ENCODE data around the gene PLEKHA5. TPM values are rescaled to one million over a fixed set of nuclear protein-coding genes. Genes with fewer than 3 reads are reported as not detected.

Gene PLEKHA5
- total and polyA plus RNA-seq, 2 of the 4 experiments (the other 2 are of a cell fraction) = 5.3 to 12.2 TPM

DNA sequence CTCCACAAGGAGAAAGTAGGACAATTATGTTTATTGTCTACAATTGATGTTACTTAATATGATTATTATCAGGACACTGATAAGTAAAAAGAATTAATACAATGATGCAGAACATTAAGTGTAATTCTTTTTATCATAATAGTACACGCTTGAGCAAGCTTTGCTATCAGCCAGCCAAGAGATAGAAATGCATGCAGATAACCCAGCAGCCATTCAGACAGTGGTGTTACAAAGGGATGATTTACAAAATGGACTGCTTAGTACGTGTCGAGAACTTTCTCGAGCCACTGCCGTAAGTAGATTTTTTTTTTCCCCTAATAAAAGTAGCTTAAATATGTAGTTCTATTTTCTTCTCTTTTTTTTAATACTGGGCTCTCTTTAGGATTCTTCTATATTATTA is 192.8 kb downstream of the PLEKHA5 start:
- Histone ChIP-seq H3K23ac (ENCODE audit: low read depth, low read length) (no peak overlapping the region), H3K79me1 (ENCODE audit: low read depth in 1 of 2, low read length in 2 of 2) (no peaks in the 10 kb centered on the region; a peak in 1 of 4 replicates), H3K4ac (ENCODE audit: low read depth, low read length) (no peak overlapping the region), H2BK20ac (ENCODE audit: low read depth, low read length) (no peak overlapping the region), H3K9me1 (ENCODE audit: insufficient read depth, low read length) (no peaks in the 10 kb centered on the region), H4K20me1 (ENCODE audit: insufficient read depth, low read length) (no peaks in the 10 kb centered on the region), H3K9me3 (ENCODE audit: control insufficient read depth, insufficient read depth, low read length) (no peaks in the 10 kb centered on the region), H2AFZ (replicated peaks; ENCODE audit: low read length, poor library complexity) (no peak overlapping the region), H4K91ac (ENCODE audit: insufficient read depth, low read depth, low read length) (no peak overlapping the region), H2BK120ac (ENCODE audit: low read depth, low read length) (no peak overlapping the region), H3K27me3 (ENCODE audit: control insufficient read depth, insufficient read depth, low read length) (no peaks in the 10 kb centered on the region), H3K27ac (ENCODE audit: insufficient read depth, low read length) (no peak overlapping the region), H2BK15ac (ENCODE audit: low read depth, low read length) (no peak overlapping the region), H3K14ac (replicated peaks; ENCODE audit: low read depth, low read length) (no peak overlapping the region), H2AK9ac (replicated peaks; ENCODE audit: low read depth, low read length, poor library complexity) (no peak overlapping the region), H2AK5ac (ENCODE audit: low read depth, low read length) (no peak overlapping the region), H3K56ac (ENCODE audit: extremely low read depth, insufficient read depth, low read length) (no peak overlapping the region), H3K9ac (ENCODE audit: low read depth, low read length) (no peak overlapping the region), H3K4me1 (ENCODE audit: control insufficient read depth, insufficient read depth, low read length) (peaks cover 3% of the 10 kb centered on the region; the same call in 1 of the 2 replicates), H3K4me3 (ENCODE audit: insufficient read depth, low read depth, low read length) (no peak overlapping the region), H2BK5ac (ENCODE audit: low read depth, low read length, poor library complexity, severe bottlenecking) (no peak overlapping the region), H3K18ac (ENCODE audit: low read depth, low read length) (no peak overlapping the region), H4K5ac (ENCODE audit: low read depth, low read length) (no peak overlapping the region), H3K36me3 (ENCODE audit: control insufficient read depth, insufficient read depth, low read length) (peaks cover 16% of the 10 kb centered on the region), H3K4me2 (ENCODE audit: low read depth, low read length) (no peak overlapping the region), H4K8ac (ENCODE audit: low read depth in 2 of 2, low read length in 2 of 2) (no peak overlapping the region)
- intact Hi-C loops (cut with micrococcal nuclease) = no loop called here
- BruUV-seq (replicated peaks) = no TSS peak
- ChIA-PET CTCF (no interaction called here), POLR2A (ENCODE audit: unreplicated experiment) (interaction anchor here (0.6 kb wide), 1 partner anchor 11 kb away, joined by 3 read pairs; no protein-coding TSS in a partner anchor)
- DNase-seq (no peak), ATAC-seq (ENCODE audit: low read depth) (no peak)
- in situ Hi-C loops (cut with MboI; ENCODE audit: low sequenced_read_pairs) = no loop called here
- TF ChIP-seq RAD21 (IDR thresholded peaks at IDR 0.05; ENCODE audit: low read length) = no peak
- TF ChIP-seq FOS (IDR thresholded peaks at IDR 0.05; ENCODE audit: low read depth, low read length) = no peak
- TF ChIP-seq MAZ (IDR thresholded peaks at IDR 0.05; ENCODE audit: borderline replicate concordance, low read depth, low read length) = no peak
- no peak for TF ChIP-seq USF2 (IDR thresholded peaks at IDR 0.05; ENCODE audit: low read depth, low read length)
- TF ChIP-seq CEBPB (IDR thresholded peaks at IDR 0.05; ENCODE audit: low read depth, low read length) = no peak
- TF ChIP-seq RCOR1 (IDR thresholded peaks at IDR 0.05; ENCODE audit: insufficient replicate concordance, low read length) = no peak
- TF ChIP-seq CTCF (conservative IDR thresholded peaks at IDR 0.05; ENCODE audit: low read depth, low read length) = no peak
- TF ChIP-seq ELK1 (IDR thresholded peaks at IDR 0.05; ENCODE audit: borderline replicate concordance, low read depth, low read length) = no peak
- TF ChIP-seq MXI1 (IDR thresholded peaks at IDR 0.05; ENCODE audit: borderline replicate concordance, low read depth, low read length) = no peak
- TF ChIP-seq BHLHE40 (IDR thresholded peaks at IDR 0.05; ENCODE audit: low read depth, low read length) = no peak
- TF ChIP-seq POLR2A (IDR thresholded peaks at IDR 0.05; ENCODE audit: low read depth, low read length) = no peak
- TF ChIP-seq MAFK (IDR thresholded peaks at IDR 0.05; ENCODE audit: low read depth, low read length) = no peak
- no peak for TF ChIP-seq SMC3 (IDR thresholded peaks at IDR 0.05; ENCODE audit: low read depth, low read length)
- no peak for TF ChIP-seq RFX5 (IDR thresholded peaks at IDR 0.05; ENCODE audit: low read depth, low read length)
- TF ChIP-seq NFE2L2 (IDR thresholded peaks at IDR 0.05; ENCODE audit: low read depth, low read length) = no peak
- no peak for TF ChIP-seq CHD1 (IDR thresholded peaks at IDR 0.05; ENCODE audit: low read depth, low read length)
- dilution Hi-C loops (cut with HindIII; ENCODE audit: low sequenced_read_pairs, unreplicated experiment) = no loop called here
- no CpG with 5 or more reads among the region's 5 CpGs for WGBS, 2 experiments (ENCODE audit: extremely low coverage in 2 of 2, insufficient read length in 1 of 2)

Data from IMR-90 (cell line).